Coronary artery (tissue), 2 donors: ENCODE measurements around the gene ORMDL3.

Experiments
- DNase-seq: peaks from one replicate; pipeline ENCODE4 v3.0.0-alpha.2; 2017; ENCODE audit warnings: low spot score
- H3K27ac ChIP-seq, 2 donors: fragments of 200-600 bp; sonication (generic); one replicate each; pipeline ENCODE4 v1.5.1; 2016 to 2019
- H3K4me3 ChIP-seq: fragments of 200-600 bp; sonication (generic); 2 replicates; pipeline ENCODE4 v1.5.1; 2016; ENCODE audit warnings: mild to moderate bottlenecking, moderate library complexity
- CTCF ChIP-seq: fragments of 200-600 bp; sonication (generic); IDR thresholded peaks from one replicate; pipeline ENCODE4 v1.5.1; 2019; ENCODE audit warnings: antibody characterized with exemption

The ORMDL3 gene

GRCh38 chr17:39928858-39929645 lies 1.7 kb upstream of the ORMDL3 start:
- no peak for DNase-seq
- H3K27ac ChIP-seq, result peak overlapping the region; percentile 95
- peak overlapping the region; percentile 95 for H3K4me3 ChIP-seq
- no peak for TF ChIP-seq CTCF

GRCh38 chr17:39927929-39928857 lies 792 bp upstream of the ORMDL3 start:
- no peak for DNase-seq
- TF ChIP-seq CTCF, result no peak
- Histone ChIP-seq H3K27ac (peak overlapping the region; percentile 95), H3K4me3 (peak overlapping the region; percentile 95)

- no peak for TF ChIP-seq CTCF
- Histone ChIP-seq H3K4me3 (peak overlapping the region; percentile 95), H3K27ac (peak overlapping the region; percentile 95)
- DNase-seq, result peak; percentile 79
Observed at GRCh38 chr17:39926588-39927100, 757 bp downstream of the ORMDL3 start.

GRCh38 chr17:39926135-39926587 lies 1.2 kb downstream of the ORMDL3 start:
- DNase-seq, result no peak
- no peak for TF ChIP-seq CTCF
- peak overlapping the region in 1 of 2 donors; percentile 95 for H3K27ac ChIP-seq
- peak overlapping the region; percentile 95 for H3K4me3 ChIP-seq

- no peak for DNase-seq
- Histone ChIP-seq H3K27ac (no peak overlapping the region), H3K4me3 (peak overlapping the region; percentile 95)
Observed at GRCh38 chr17:39925282-39926134, 1.9 kb downstream of the ORMDL3 start.

More at GRCh38 chr17:39925282-39926134, 1.9 kb downstream of the ORMDL3 start:
- no peak for TF ChIP-seq CTCF
